DND-41 (cell line): Measurements from ENCODE around the gene FAM171A2.

ENCODE experiments used
- ATAC-seq: fragments of 200-7000 bp; cut with Tn5 transposase; 3 replicates; pipeline ENCODE4 v1.9.1; 2021; ENCODE audit warnings: low read depth; ENCODE audit not compliant: insufficient read depth
- DNase-seq: peaks from one replicate; pipeline ENCODE4 v3.0.0-alpha.2; 2020
- H2AFZ ChIP-seq: 2 replicates; pipeline ENCODE4 v1.6.0; 2012; ENCODE audit warnings: low read depth, low read length
- H3K27ac ChIP-seq: 2 replicates; pipeline ENCODE4 v1.5.1; 2012; ENCODE audit warnings: low read length, inconsistent platforms
- H3K27me3 ChIP-seq: fragments of 200-600 bp; sonication (generic); 2 replicates; pipeline ENCODE4 v1.6.0; 2012; ENCODE audit warnings: low read length, mild to moderate bottlenecking, inconsistent platforms; ENCODE audit not compliant: insufficient read depth, poor library complexity
- H3K36me3 ChIP-seq: 2 replicates; pipeline ENCODE4 v1.5.1; 2012; ENCODE audit warnings: low read length, inconsistent platforms; ENCODE audit not compliant: insufficient read depth
- H3K4me1 ChIP-seq: 2 replicates; pipeline ENCODE4 v1.5.1; 2012; ENCODE audit warnings: mild to moderate bottlenecking, low read length; ENCODE audit not compliant: insufficient read depth
- H3K4me2 ChIP-seq: 2 replicates; pipeline ENCODE4 v1.6.0; 2012; ENCODE audit warnings: mild to moderate bottlenecking, moderate library complexity, low read length, inconsistent platforms; ENCODE audit not compliant: insufficient read depth
- H3K4me3 ChIP-seq, 2 experiments: fragments of 200-600 bp in 1 of 2; shearing (Covaris generic) in 1 of 2; 2 replicates each; pipeline ENCODE4 v1.5.1; 2012 to 2016; ENCODE audit warnings: inconsistent platforms in 2 of 2, low read length in 2 of 2, mild to moderate bottlenecking in 2 of 2, low read depth in 1 of 2, moderate library complexity in 1 of 2
- H3K79me2 ChIP-seq: 2 replicates; pipeline ENCODE4 v1.6.0; 2012; ENCODE audit warnings: low read length, inconsistent platforms; ENCODE audit not compliant: insufficient read depth
- H3K9ac ChIP-seq: 2 replicates; pipeline ENCODE4 v1.6.0; 2012; ENCODE audit warnings: low read depth, mild to moderate bottlenecking, inconsistent platforms, low read length, moderate library complexity
- H3K9me3 ChIP-seq: 2 replicates; pipeline ENCODE4 v1.5.1; 2012; ENCODE audit warnings: low read length, moderate library complexity, mild to moderate bottlenecking, inconsistent platforms; ENCODE audit not compliant: insufficient read depth, severe bottlenecking
- H4K20me1 ChIP-seq: 2 replicates; pipeline ENCODE4 v1.6.0; 2012; ENCODE audit warnings: low read length; ENCODE audit not compliant: insufficient read depth
- CTCF ChIP-seq: IDR thresholded peaks from 2 replicates; pipeline ENCODE4 v1.5.1; 2012; ENCODE audit warnings: borderline replicate concordance, low read length, moderate library complexity, mild to moderate bottlenecking; ENCODE audit not compliant: poor library complexity, severe bottlenecking; ENCODE audit errors: extremely low read depth
- EZH2 ChIP-seq: IDR thresholded peaks from 3 replicates; pipeline ENCODE4 v1.6.1; 2012; ENCODE audit warnings: borderline replicate concordance, low read depth, mild to moderate bottlenecking, moderate library complexity, low read length, inconsistent platforms; ENCODE audit not compliant: severe bottlenecking

The FAM171A2 gene

GRCh38 chr17:44321246-44322120 is 42.2 kb downstream of the FAM171A2 start:
- Histone ChIP-seq H3K27ac (no peak overlapping the region), H3K4me1 (peaks cover 38% of the 10 kb centered on the region), H4K20me1 (peaks cover 30% of the 10 kb centered on the region), H3K4me3 (no peak overlapping the region), H2AFZ (no peak overlapping the region), H3K9me3 (no peaks in the 10 kb centered on the region), H3K27me3 (no peaks in the 10 kb centered on the region), H3K79me2 (peaks cover 23% of the 10 kb centered on the region), H3K36me3 (peaks cover 34% of the 10 kb centered on the region), H3K9ac (no peak overlapping the region), H3K4me2 (no peak overlapping the region)
- TF ChIP-seq EZH2 = no peak
- TF ChIP-seq CTCF = no peak
- no peak for DNase-seq
- no peak for ATAC-seq

- no peak overlapping the region for H3K9ac ChIP-seq
- H3K4me3 ChIP-seq = no peak overlapping the region
- DNase-seq = no peak
- H3K4me1 ChIP-seq = peaks cover 23% of the 10 kb centered on the region
- H2AFZ ChIP-seq = no peak overlapping the region
- peaks cover 34% of the 10 kb centered on the region for H3K36me3 ChIP-seq
- no peak overlapping the region for H3K27ac ChIP-seq
- H3K9me3 ChIP-seq = no peaks in the 10 kb centered on the region
- TF ChIP-seq EZH2 (no peak), CTCF (no peak)
- H4K20me1 ChIP-seq = peaks cover 30% of the 10 kb centered on the region
- ATAC-seq = no peak
- H3K27me3 ChIP-seq = peaks cover 12% of the 10 kb centered on the region
- H3K4me2 ChIP-seq = no peak overlapping the region
- H3K79me2 ChIP-seq = peaks cover 23% of the 10 kb centered on the region
Measured at GRCh38 chr17:44320066-44320465, 43.6 kb downstream of the FAM171A2 start.

- DNase-seq = no peak
- ATAC-seq = peak; percentile 13; the same call in 2 of the 3 replicates
- H3K9ac ChIP-seq = no peak overlapping the region
- no peaks in the 10 kb centered on the region for H3K9me3 ChIP-seq
- H3K4me2 ChIP-seq = no peak overlapping the region
- H3K27ac ChIP-seq = no peak overlapping the region
- H3K27me3 ChIP-seq = peaks cover 17% of the 10 kb centered on the region
- no peak for TF ChIP-seq EZH2
- TF ChIP-seq CTCF = no peak
- no peak overlapping the region for H3K4me3 ChIP-seq
- peaks cover 12% of the 10 kb centered on the region for H3K4me1 ChIP-seq
- H3K36me3 ChIP-seq = peaks cover 34% of the 10 kb centered on the region
- peaks cover 29% of the 10 kb centered on the region for H4K20me1 ChIP-seq
- no peak overlapping the region for H2AFZ ChIP-seq
- H3K79me2 ChIP-seq = peaks cover 8% of the 10 kb centered on the region; the same call in 1 of the 2 replicates
Measured at GRCh38 chr17:44318077-44318892, 45.4 kb downstream of the FAM171A2 start.
